GM18907 (cell line): ENCODE measurements around the gene TOP2A.

Source experiments
- ATAC-seq: cut with Tn5 transposase; IDR thresholded peaks from one replicate; pipeline ENCODE4 v1.9.1; 2021; ENCODE audit warnings: mild to moderate bottlenecking, moderate library complexity; ENCODE audit not compliant: unreplicated experiment

Gene TOP2A

GRCh38 chr17:40362696-40363110 lies 55.0 kb downstream of the TOP2A start:
- ATAC-seq, result peak; percentile 73

DNA sequence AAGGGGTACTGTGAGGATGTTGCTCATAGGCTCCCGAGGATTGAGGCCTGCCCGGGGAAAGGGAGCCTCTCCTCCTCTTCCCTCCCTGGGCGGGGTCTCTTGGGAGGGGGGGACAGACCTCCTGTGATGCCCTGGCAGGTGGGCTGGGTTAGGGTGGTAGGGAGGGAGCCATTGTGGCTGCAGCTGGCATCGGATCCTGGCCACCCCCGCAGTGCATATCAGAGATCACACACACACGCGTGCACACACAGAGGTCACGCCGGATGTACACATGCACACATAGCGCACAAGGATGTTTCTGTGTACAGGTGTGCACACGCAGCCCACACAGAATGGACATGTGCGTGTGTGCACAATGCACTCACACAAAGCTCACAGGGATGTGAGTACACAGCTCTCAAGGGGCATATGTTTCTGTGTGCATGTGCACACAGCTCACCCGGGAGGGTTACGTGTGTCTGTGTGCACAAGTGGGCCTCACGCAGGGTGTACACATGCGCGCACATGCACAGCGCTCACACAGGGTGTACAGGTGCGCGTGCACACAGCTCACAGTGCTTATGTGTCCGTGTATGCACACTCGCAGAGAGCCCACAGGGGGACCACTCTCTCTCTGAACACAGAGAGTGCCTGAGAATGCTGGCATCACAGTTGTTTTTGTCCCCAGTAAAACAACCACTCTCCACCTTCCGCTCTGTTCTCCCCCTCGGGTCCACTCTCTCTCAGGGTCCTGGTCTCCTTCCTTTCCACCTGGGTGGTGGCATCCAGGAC lies 55.6 kb downstream of the TOP2A start:
- ATAC-seq, result no peak

GRCh38 chr17:40361063-40361924 lies 56.4 kb downstream of the TOP2A start:
- no peak for ATAC-seq

DNA sequence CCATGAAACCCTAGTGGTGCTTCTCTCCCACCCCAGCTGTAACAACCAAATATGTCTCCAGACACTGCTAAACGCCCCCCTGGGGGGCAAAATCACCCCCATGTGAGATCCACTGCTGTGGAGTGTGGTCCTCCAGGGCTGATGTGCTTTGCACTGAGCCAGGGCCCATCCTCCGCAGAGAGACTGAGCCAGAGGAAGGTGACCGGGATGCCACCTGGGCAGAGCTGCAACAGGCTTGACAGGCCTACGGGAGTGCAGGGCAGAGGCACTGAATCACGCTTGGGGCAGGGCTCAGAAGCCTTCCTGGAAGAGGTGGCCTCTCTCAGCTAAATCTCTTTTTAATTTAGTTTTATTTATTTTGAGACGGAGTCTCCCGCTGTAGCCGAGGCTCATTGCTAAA lies 57.6 kb downstream of the TOP2A start:
- ATAC-seq, result no peak

- no peak for ATAC-seq
These were observed 59.2 kb downstream of the TOP2A start for GRCh38 chr17:40358323-40359038.

GRCh38 chr17:40356990-40357881 lies 60.5 kb downstream of the TOP2A start:
- ATAC-seq, result no peak

DNA sequence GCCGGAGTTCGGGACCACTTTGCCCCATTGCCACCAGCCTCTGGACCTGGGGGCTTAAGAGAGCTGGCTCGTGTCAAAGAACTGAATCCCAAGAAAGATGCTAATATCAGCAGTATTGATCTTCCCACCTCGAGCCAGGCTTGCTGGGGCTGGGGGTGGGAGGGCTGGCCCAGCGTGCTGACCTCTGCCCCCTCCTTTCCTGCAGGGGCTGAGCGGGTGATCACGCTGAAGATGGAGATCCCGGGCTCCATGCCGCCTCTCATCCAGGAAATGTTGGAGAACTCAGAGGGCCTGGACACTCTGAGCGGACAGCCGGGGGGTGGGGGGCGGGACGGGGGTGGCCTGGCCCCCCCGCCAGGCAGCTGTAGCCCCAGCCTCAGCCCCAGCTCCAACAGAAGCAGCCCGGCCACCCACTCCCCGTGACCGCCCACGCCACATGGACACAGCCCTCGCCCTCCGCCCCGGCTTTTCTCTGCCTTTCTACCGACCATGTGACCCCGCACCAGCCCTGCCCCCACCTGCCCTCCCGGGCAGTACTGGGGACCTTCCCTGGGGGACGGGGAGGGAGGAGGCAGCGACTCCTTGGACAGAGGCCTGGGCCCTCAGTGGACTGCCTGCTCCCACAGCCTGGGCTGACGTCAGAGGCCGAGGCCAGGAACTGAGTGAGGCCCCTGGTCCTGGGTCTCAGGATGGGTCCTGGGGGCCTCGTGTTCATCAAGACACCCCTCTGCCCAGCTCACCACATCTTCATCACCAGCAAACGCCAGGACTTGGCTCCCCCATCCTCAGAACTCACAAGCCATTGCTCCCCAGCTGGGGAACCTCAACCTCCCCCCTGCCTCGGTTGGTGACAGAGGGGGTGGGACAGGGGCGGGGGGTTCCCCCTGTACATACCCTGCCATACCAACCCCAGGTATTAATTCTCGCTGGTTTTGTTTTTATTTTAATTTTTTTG lies 61.6 kb downstream of the TOP2A start:
- no peak for ATAC-seq

- ATAC-seq, result no peak
These were observed 62.4 kb downstream of the TOP2A start for GRCh38 chr17:40355123-40355803.

DNA sequence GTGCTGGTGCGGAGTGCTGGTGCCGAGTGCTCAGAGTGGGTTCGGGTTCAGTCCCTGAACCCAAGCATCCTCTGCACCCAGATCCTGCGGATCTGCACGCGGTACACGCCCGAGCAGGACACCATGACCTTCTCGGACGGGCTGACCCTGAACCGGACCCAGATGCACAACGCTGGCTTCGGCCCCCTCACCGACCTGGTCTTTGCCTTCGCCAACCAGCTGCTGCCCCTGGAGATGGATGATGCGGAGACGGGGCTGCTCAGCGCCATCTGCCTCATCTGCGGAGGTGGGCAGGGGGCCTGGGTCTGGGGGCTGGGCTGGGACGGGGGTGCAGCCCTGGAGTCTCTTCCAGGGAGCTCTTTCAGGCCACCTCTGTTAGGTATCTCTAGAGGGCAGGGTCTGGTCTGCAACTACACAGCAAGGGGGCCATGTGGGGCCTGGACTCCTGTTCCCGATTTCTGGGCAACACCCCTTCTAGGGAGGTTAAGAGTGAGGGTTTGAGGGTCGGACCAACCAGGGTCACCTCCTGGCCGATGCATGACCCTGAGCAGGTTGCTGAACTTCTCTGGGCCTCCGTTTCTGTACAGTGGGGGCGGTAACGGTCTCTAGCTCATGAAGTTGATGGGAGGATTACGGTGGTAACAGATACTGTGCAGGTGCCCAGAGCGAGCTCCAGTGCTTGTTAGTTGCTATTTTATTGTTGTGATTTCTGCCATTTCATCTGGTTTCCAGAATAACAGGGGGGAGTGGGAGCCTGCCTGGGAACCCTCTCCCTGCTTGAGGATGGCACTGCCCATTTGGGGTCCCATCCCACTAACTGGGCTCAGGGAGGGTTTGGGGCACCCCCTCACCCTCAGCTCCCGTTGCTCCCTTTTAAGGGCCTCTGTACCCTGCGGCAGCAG lies 63.2 kb downstream of the TOP2A start:
- no peak for ATAC-seq

DNA sequence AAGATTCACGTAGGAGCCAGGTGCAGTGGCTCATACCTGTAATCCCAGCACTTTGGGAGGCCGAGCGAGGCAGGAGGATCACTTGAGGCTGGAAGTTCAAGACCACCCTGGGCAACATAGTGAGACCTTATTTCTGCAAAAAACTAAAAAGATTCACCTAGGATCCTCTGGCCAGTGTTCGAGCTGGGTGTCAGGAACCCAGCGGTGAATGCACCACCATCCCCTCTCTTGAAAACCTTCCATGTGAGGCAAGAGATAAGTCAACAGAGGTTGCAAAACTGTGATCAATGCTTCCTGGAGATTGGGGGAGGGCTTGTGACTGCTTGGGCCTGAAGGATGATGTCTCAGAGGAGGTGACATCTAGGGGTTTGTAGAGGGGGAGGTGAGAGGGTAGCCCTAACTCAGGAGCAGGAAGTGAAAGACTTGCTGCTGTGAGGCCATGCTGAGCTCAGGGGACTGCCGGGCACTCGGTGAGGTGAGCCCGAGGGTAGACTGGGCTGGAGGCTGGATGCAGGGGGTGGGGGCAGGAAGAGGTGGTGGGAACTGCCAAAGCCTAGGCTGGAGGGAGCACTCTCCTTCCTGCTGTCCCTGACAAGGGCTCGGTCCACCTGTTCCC lies 64.8 kb downstream of the TOP2A start:
- ATAC-seq, result no peak

DNA sequence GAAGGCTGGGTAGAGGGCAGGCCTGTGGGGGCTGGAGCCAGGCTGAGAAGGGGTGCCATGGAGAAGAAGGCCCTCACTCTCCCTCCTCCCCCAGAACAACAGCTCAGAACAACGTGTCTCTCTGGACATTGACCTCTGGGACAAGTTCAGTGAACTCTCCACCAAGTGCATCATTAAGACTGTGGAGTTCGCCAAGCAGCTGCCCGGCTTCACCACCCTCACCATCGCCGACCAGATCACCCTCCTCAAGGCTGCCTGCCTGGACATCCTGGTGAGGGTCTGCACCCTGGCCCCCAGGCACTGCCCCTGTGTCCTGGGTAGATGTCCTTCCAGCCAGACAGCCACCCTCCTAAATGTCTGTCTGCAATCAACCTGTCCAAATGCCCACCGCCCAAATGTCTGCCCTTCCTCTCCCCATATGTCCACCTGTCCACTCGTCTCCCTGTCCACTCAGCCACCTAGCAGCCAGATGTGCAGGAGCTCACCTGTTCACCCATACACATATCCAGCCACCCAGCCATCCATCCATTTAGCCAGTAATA lies 65.4 kb downstream of the TOP2A start:
- ATAC-seq, result no peak

DNA sequence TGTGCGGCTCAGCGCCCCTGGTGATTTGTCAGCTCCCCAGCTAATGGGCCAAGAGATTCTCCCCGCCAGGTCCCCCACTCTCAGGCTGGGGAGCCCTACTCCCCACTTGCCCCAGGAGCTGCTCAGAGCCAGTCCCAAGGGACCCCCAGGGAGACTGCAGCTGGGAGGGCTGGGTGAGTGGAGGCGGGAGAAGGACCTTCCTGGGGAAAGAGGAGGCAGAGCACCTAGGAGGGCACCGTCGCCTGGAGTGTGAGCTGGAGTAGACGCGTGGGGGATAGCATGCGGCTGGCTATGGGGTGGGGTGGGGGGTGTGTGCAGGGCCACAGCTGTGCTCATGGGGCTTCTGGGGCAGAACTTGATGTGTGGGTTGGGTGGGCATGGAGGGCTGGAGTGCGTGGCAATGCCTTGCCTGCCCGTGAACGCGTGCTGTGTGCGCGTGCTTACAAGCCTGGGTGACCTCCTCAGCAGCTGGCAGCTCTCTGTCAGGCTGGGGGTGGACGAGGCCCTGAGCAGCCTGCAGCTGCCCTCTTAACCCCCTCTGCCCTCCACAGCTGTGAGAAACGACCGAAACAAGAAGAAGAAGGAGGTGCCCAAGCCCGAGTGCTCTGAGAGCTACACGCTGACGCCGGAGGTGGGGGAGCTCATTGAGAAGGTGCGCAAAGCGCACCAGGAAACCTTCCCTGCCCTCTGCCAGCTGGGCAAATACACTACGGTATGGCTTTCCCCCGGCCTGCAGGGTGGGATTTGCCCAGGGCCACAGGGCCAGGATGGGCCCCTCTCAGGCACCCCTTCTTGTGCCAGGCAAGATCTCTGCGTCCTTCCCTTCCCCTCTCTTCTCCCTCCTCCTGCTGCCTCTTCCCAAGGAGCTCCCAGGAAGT lies 66.1 kb downstream of the TOP2A start:
- no peak for ATAC-seq

GRCh38 chr17:40350689-40351358 lies 66.9 kb downstream of the TOP2A start:
- no peak for ATAC-seq

DNA sequence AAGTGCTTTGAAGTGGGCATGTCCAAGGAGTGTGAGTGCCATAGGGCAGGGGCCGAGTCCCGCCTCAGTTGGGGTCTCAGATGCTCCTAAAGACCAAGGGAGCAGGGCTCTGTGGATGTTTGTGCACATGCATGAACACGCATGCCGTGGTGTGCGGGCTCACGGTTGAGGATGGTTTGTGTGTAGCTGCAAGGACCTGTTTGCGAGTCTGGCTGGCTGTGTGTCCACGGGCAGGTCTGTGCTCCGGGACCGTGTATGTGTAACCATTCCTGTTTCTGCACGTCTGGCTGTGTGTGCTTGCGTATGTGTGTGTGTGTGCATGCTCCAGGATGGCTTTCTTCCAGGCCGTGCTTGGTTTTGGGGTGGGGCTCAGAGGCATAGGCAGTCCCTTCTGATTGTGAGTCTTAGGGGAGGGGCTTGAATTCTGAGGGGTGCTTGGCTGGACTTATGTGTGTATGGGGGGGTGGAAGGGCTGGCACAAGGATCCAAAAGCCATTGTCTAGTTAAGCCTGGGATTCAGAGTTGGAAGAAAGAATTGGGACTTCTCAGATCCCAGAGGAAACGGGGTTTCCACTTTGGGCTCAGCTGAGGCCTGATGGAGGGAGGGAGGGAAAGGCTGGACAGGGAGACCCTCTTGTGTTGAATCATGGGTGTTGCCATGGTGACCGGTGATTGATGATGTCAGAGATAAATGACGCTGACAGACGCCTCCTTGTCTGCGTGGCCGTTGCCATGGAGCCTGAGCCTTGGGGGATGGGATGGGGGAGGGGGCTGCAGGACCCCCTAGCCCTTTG lies 67.6 kb downstream of the TOP2A start:
- ATAC-seq, result no peak

DNA sequence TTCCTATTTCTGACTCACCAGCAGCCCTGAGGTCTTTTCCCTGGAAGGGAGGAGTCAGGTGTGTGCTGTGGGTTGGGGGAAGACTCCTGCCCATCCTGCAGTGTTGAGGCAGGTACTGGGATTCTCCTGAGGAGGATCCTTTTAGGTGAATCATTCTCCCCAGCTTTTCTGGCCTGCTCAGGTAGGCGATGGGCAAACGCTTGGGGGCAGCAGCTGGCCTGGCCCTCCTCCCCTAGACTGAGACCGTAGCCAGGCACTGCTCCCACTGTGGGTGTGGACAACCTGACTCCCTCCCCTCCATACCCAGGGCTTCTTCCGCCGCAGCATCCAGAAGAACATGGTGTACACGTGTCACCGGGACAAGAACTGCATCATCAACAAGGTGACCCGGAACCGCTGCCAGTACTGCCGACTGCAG lies 68.2 kb downstream of the TOP2A start:
- ATAC-seq, result no peak
